Thyroid gland (tissue), 4 donors: ENCODE data around the gene FAR2. TPM values are rescaled to one million over a fixed set of nuclear protein-coding genes. Genes with fewer than 3 reads are reported as not detected.
"Not testable (repeated sequence)": the region's sequence is repeated elsewhere in the genome, so short reads cannot be mapped to it uniquely, and the experiment has no call there.

Experiments
- DNase-seq, 2 donors: peaks; one replicate each; pipeline ENCODE4 v3.0.0-alpha.2; 2019
- H3K27ac ChIP-seq, 3 donors: fragments of 200-600 bp; sonication (generic); 1 replicate in 2 of 3; 2 replicates in 1 of 3; pipeline ENCODE4 v1.5.1; 2016 to 2019; ENCODE audit warnings: mild to moderate bottlenecking in 1 of 3, moderate library complexity in 1 of 3
- H3K27me3 ChIP-seq: fragments of 200-600 bp; sonication (generic); one replicate; pipeline ENCODE4 v1.5.1; 2019
- H3K36me3 ChIP-seq, 2 donors: fragments of 200-600 bp; sonication (generic); one replicate each; pipeline ENCODE4 v1.5.1; 2016 to 2019
- H3K4me1 ChIP-seq, 2 donors: fragments of 200-600 bp; sonication (generic); one replicate each; pipeline ENCODE4 v1.5.1; 2017 to 2019
- H3K4me3 ChIP-seq, 3 donors: fragments of 200-600 bp; sonication (generic); replicated peaks in 1 of 3; 1 replicate in 2 of 3; 2 replicates in 1 of 3; pipeline ENCODE4 v1.5.1; 2016; ENCODE audit warnings: mild to moderate bottlenecking in 1 of 3
- H3K9me3 ChIP-seq: fragments of 200-600 bp; sonication (generic); one replicate; pipeline ENCODE4 v1.5.1; 2017
- CTCF ChIP-seq, 6 experiments: fragments of 200-600 bp in 3 of 6; fragments of 450-650 bp in 3 of 6; sonication (generic) in 3 of 6; IDR thresholded peaks; one replicate each; pipeline ENCODE4 v1.5.1; 2016 to 2019; ENCODE audit warnings: antibody characterized with exemption in 6 of 6, mild to moderate bottlenecking in 2 of 6, inconsistent platforms in 1 of 6, moderate library complexity in 1 of 6
- POLR2A ChIP-seq, 2 donors: fragments of 450-650 bp; IDR thresholded peaks; one replicate each; pipeline ENCODE4 v1.6.1; 2017; ENCODE audit warnings: antibody characterized with exemption in 2 of 2, mild to moderate bottlenecking in 2 of 2, moderate library complexity in 1 of 2
- WGBS, 2 donors: methylation state at CpG; one replicate each; pipeline ENCODE4 v1.1.5; 2017; 5-methylcytosine and 5-hydroxymethylcytosine counted together
- intact Hi-C: fragments of 100-400 bp; cut with DNase I; formaldehyde crosslinking; loops from one replicate; pipeline ENCODE4 v1.15.1; 2023
- total RNA-seq, 4 donors: library from RNA; depleted of rRNA; stranded (reverse); fragments of >200 nt; gene quantifications; one replicate each; pipeline ENCODE4 v1.2.3, GENCODE V29; 2016

Gene FAR2
- total RNA-seq, 4 donors from 2014 or later = 3.2 to 9.1 (median 4.3) TPM

GRCh38 chr12:29133181-29133580 is 15.9 kb upstream of the FAR2 start:
- Histone ChIP-seq H3K4me3 (no peak overlapping the region), H3K36me3 (no peaks in the 10 kb centered on the region), H3K27ac (no peak overlapping the region), H3K4me1 (no peaks in the 10 kb centered on the region), H3K27me3 (no peaks in the 10 kb centered on the region), H3K9me3 (no peaks in the 10 kb centered on the region)
- no peak for DNase-seq
- WGBS, 2 donors = 54 to 58% methylated on average over 2 of the region's 2 CpGs
- TF ChIP-seq POLR2A (IDR thresholded peaks at IDR 0.05) (no peak), CTCF (IDR thresholded peaks at IDR 0.05) (no peak)
- intact Hi-C loops = no loop called here

GRCh38 chr12:29133680-29134079 is 15.4 kb upstream of the FAR2 start:
- Histone ChIP-seq H3K36me3 (no peaks in the 10 kb centered on the region), H3K27me3 (no peaks in the 10 kb centered on the region), H3K4me3 (no peak overlapping the region), H3K4me1 (no peaks in the 10 kb centered on the region), H3K27ac (no peak overlapping the region), H3K9me3 (no peaks in the 10 kb centered on the region)
- intact Hi-C loops = no loop called here
- DNase-seq = no peak
- WGBS, 2 donors = 79 to 88% methylated on average over 4 of the region's 4 CpGs
- TF ChIP-seq POLR2A (IDR thresholded peaks at IDR 0.05) (no peak), CTCF (IDR thresholded peaks at IDR 0.05) (no peak)

- H3K27ac ChIP-seq, H3K4me3 ChIP-seq, intact Hi-C loops, H3K4me1 ChIP-seq, H3K27me3 ChIP-seq, DNase-seq, H3K9me3 ChIP-seq, H3K36me3 ChIP-seq: not testable (repeated sequence)
- 83 to 87% methylated on average over 3 of the region's 3 CpGs for WGBS, 2 donors
Measured at GRCh38 chr12:29138256-29138655, 10.8 kb upstream of the FAR2 start.

GRCh38 chr12:29138855-29139254 is 10.2 kb upstream of the FAR2 start:
- WGBS, 2 donors = 62 to 76% methylated on average over 4 of the region's 4 CpGs

GRCh38 chr12:29145372-29146170 is 3.5 kb upstream of the FAR2 start:
- no peaks in the 10 kb centered on the region for H3K4me1 ChIP-seq
- H3K36me3 ChIP-seq = no peaks in the 10 kb centered on the region
- no peak overlapping the region for H3K27ac ChIP-seq
- H3K4me3 ChIP-seq = no peak overlapping the region
- no peaks in the 10 kb centered on the region for H3K9me3 ChIP-seq
- intact Hi-C loops = no loop called here
- no peaks in the 10 kb centered on the region for H3K27me3 ChIP-seq
- 86 to 89% methylated on average over 13 to 14 of the region's 14 CpGs for WGBS, 2 donors
- DNase-seq = no peak
- TF ChIP-seq POLR2A (IDR thresholded peaks at IDR 0.05) = no peak
- TF ChIP-seq CTCF (IDR thresholded peaks at IDR 0.05) = no peak

More at GRCh38 chr12:29138855-29139254, 10.2 kb upstream of the FAR2 start:
- DNase-seq, H3K9me3 ChIP-seq, H3K4me3 ChIP-seq, H3K36me3 ChIP-seq, H3K27me3 ChIP-seq, intact Hi-C loops, H3K27ac ChIP-seq, H3K4me1 ChIP-seq: not testable (repeated sequence)

- intact Hi-C loops = no loop called here
- no peak for TF ChIP-seq CTCF (IDR thresholded peaks at IDR 0.05)
- TF ChIP-seq POLR2A (IDR thresholded peaks at IDR 0.05) = no peak
- no peak overlapping the region for H3K27ac ChIP-seq
Measured at GRCh38 chr12:29146196-29146595, 2.9 kb upstream of the FAR2 start.

More at GRCh38 chr12:29146196-29146595, 2.9 kb upstream of the FAR2 start:
- no peaks in the 10 kb centered on the region for H3K36me3 ChIP-seq
- H3K4me3 ChIP-seq = no peak overlapping the region
- H3K4me1 ChIP-seq = no peaks in the 10 kb centered on the region
- H3K27me3 ChIP-seq = no peaks in the 10 kb centered on the region
- H3K9me3 ChIP-seq = no peaks in the 10 kb centered on the region
- no peak for DNase-seq
